Stimulated activated CD4-positive, alpha-beta T cell treated with anti-CD3 and anti-CD28 coated beads, Interleukin-1b, Interleukin-23, amount 100 ng/mL, for 48 hours (primary cell): ENCODE results near the gene ARMC9.
"Not testable (repeated sequence)": the region's sequence is repeated elsewhere in the genome, so short reads cannot be mapped to it uniquely, and the experiment has no call there.

Experiments
- DNase-seq: peaks from one replicate; pipeline ENCODE4 v3.0.0-alpha.2; 2020

ARMC9 gene

DNA sequence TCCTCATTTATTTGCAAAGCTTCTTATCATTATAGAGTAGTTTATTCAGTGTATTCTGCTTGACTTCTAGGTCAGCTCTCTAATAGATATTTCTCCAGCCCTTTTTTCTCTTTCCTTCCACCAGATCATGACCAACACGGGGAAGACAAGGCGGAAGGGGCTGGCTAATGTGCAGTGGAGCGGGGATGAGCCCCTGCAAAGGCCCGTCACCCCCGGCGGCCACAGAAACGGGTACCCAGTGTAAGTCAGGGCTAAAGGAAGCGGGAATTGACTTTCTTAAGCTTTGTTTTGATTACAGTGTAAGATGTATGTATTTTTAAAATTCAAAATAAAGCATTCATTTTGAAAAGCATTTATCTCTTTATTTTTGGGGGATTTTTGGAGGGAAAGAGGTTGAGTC lies 146.4 kb downstream of the ARMC9 start:
- no peak for DNase-seq

DNA sequence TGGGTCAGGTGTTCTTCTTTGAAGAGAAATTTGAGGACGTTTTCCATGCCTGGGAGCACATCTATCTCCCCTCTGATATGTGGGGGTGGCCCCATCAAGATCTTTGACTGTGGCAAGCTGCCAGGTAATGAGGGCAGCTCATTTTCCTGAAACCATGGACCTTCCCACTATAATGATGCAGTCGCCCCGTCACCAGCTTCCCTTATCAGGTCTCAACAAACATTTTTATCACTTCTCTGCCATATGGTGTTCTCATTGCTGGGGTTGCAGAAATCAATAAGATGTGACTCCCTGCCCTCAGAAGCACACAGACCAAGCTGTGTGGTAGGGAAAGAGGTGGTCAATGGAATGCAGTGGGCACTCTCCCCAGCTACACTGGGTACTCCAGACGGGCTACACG lies 148.7 kb downstream of the ARMC9 start:
- DNase-seq, result no peak

DNA sequence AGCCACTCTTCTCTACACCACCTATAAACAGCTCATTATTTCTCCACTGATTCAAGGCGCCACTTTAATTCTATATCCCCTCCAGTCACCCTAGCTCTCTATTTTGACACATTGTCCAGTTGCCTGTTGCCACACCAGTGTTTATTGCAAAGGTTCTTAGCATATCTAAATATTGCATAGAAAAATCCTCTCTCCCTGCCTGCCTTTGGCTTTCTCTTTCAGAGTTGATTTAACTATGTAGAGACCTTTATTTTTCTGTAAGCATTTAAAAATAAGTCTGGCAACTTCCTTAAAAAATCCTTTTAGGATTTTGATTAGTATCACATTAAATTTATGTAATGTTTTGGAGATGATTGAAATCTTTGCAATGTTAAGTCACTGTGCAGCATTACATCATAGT lies 149.2 kb downstream of the ARMC9 start:
- DNase-seq, result no peak

DNA sequence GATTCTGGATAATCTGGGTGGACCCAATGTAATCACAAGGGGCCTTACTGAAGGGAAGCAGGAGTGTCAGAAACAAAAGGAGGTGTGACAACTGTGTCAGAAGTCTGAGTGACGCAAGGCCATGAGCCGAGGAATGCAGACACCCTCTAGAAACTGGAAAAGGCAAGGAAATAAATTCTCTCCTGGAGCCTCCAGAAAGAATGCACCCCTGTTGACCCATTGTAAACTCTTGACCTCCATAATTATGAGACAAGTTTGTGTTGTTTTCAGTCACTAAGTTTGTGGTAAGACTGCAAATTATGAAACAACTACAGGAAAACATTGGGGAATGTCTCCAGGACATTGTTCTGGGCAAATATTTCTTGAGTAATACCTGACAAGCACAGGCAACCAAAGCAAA lies 149.7 kb downstream of the ARMC9 start:
- no peak for DNase-seq

DNA sequence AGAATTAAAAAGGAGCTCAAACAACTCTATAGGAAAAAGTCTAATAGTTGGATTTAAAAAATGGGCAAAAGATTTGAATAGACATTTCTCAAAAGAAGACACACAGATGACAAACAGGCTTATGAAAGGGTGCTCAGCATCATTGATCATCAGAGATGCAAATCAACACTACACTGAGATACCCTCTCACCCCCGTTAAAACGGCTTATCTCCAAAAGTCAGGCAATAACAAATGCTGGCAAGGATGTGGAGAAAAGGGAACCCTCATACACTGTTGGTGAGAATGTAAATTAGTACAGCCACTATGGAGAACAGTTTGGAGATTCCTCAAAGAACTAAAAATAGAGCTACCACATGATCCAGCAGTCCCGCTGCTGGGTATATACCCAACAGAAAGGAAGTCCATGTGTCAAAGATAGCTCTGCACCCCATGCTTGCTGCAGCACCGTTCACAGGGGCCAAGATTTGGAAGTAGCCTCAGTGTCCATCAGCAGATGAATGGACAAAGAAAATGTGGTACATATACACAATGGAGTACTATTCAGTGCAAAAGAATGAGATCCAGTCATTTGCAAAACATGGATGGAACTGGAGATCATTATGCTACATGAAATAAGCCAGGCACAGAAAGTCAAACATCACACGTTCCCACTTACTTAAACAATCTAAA lies 150.4 kb downstream of the ARMC9 start:
- no peak for DNase-seq

DNA sequence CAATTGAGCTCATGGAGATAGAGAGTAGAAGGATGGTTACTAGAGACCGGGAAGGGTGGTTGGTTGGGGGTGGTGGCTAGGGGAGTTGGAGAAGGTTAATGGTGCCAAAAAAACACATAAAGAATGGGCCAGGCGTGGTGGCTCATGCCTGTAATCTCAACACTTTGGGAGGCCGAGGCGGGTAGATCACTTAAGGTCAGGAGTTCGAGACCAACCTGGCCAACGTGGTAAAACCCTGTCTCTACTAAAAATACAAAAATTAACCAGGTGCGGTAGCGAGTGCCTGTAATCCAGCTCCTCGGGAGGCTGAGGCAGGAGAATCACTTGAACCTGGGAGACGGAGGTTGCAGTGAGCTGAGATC lies 150.9 kb downstream of the ARMC9 start:
- DNase-seq, result not testable (repeated sequence)

DNA sequence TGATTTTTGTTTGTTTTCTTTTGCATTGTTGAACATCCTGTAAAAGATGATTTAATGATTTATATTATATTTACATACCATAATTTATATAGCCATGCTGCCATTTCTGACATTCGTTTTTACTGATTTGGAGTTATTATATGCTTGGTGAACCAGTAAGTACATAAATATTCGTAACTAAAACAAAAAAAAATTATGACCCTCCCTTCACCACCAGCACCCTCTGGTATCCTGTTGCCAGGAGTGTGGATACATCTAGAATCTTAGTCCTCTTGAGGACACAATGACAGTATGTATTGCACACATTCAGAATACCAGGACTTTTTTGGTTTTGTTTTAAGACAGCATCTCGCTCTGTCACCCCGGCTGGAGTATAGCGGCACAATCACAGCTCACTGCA lies 153.2 kb downstream of the ARMC9 start:
- DNase-seq, result no peak

DNA sequence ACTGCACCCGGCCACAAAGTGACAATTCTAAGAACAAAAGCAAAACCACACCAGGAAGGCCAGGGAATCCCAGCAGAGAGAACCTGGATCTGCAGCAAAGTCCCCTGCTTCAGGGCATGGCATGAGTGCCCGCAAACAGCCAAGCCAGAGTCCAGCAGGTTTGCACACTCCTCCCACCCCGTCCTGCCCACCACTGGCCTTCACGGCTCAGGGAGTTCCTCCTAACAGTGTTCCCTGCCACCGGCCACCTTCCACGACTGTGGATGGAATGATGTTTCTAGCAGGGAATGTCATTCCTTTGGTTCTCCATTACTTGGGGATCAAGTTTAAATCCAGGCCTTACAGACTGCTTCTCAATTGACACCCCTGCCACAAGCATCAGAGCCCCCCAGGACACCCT lies 155.0 kb downstream of the ARMC9 start:
- no peak for DNase-seq

DNA sequence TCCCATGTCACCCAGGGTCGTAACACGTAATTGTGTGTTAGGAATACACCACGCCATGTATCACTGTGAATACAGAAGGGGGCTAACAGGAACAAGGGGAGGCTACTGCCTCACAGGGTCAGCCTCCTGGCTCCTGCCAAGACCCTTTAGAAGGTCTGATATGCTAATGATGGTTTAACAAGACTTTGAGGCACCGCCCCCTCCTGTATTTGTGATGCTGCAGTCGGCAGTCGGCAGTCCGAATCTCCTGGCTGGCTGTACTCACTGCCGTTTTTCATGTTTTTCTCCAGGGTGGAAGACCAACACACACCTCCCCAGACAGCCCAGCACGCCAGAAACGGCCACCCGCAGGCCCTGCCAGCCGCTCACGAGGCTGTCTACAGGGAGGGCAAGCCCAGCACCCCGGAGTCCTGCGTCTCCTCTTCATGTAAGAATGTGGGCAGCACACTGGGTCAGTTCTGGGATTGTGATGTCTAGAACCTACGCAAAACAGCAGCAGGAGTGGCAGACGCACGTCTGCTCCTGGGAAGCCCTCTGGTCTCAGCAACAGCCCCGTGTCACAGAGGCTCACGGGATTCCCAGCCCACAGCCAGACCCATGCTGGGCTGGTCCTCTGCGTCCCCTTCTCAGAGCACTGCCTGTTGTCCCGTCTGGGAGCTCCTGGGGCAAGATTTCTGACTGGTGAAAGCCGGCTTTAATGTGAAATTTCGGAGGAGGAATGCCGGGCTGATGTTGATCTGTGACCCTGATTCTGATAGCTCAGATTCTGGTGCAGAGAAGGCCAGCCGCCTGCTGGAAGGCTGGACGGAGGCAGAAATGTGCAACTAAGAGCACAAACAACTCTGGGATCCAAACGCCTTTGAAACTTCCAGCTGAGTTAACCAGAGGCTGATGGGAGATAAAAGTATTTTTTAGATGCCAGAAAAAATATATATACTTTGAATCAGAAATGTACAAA lies 157.4 kb downstream of the ARMC9 start:
- DNase-seq, result no peak

DNA sequence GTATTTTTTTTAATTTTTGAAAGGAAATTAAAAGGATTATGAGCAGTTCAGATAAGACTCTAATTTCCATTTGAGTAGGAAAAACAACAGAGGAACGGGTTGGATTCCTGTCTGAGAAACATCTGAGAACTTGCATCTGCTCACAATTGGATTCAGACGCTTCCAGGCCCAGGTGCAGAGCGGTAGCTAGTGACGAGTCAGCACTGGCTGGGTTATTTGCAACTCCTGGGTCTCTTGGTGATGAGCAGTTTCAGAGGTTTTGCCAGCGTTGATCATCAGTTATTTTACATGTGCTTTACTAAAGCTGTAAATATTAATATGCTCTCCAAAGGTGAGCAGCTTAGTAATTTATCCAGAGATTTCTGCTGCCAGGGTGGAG lies 158.0 kb downstream of the ARMC9 start:
- DNase-seq, result no peak

DNA sequence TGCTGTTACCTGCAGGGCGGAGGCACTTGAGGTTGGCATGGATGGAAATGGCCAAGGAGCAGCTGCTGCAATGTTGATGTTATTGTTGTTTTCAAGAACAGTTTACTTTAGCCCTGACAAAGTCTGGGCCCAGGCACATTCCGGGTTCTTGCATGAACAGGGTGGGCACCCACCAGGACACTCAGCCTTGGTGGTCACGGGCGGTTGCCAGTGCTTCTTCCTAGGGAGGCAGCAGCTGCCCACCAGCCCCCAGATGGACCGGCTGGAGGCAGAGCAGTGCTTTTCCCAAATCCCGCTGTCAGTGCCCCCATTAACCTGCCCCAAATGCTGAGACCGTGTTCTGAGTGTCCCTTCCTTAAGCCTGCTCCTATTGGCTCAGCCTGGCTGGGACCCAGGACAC lies 158.6 kb downstream of the ARMC9 start:
- DNase-seq, result no peak

DNA sequence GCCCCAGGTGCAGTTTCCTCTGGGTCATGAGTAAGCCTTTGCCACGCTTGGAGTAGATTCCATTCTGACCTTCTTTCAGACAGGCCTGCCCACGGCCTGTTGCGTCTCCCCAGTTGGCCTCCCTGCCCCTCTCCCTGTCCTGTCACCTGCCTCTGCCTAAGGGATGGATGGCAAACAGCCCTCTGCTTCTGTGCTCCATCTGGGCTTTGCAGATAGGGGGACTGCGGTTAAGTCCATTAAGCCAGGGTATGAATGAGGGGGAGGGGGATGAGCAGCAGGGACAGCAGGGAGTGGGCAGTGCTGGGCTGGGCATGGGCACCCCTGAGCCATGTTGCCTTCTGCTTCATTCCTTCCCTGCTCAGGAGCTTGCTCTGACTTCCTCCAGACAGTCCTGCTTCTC lies 159.5 kb downstream of the ARMC9 start:
- no peak for DNase-seq

DNA sequence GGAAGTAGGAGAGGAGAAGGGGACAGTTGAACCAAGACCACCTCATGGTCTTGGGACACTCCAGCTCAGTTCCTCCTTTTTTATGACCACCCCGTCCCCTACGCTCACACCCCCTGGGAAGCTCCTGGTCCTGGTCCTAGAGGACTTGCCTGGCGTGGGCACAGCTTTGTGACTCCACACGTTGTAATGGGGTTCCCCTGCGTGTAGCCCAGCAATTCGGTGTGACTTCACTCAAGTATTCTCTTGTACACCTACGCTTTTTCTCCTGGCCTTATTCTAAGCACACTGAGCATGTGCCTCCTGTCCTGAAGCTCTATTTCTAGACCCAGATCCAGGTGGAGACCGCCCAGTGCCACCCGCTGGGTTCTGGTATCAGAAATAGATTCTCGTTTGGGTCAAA lies 161.0 kb downstream of the ARMC9 start:
- DNase-seq, result no peak

DNA sequence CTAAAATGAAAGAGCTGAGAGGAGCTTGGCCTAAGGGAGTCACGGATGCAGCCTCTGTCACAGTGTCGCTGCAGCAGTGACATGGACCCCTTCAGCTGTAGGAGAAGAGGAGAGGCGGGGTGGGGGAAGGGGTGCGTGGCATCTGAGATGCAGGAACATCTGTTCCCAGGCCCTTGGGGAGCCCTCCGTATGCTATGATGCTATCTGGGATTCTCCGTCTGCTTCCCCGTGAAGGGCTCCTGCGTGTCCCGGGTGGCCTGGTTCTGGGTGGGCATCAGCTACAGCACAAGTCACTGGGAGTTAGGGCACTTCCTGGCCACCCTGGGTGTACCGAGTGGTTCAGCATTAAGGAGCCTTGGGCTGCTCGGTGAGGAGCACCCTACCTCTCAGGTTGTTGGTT lies 161.5 kb downstream of the ARMC9 start:
- no peak for DNase-seq

DNA sequence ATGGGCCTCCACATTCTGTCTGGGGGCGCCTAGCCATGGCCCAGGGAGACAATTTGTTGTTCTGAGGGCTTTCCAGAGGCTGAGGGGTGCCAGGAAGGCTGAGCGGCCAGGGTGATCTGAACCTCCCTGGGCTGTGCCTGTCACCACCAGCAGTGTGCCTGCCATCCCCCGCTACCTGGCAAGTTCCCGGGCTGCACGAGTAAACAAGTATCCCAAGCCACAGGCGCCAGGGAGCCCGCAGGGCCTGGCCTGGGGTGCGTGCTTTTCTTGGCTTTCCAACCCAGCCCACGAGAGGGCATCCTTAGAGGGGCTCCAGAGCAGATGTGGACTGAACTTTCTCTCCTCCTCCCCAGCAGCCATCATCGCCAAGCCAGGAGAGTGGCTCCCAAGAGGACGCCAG lies 162.0 kb downstream of the ARMC9 start:
- DNase-seq, result no peak

DNA sequence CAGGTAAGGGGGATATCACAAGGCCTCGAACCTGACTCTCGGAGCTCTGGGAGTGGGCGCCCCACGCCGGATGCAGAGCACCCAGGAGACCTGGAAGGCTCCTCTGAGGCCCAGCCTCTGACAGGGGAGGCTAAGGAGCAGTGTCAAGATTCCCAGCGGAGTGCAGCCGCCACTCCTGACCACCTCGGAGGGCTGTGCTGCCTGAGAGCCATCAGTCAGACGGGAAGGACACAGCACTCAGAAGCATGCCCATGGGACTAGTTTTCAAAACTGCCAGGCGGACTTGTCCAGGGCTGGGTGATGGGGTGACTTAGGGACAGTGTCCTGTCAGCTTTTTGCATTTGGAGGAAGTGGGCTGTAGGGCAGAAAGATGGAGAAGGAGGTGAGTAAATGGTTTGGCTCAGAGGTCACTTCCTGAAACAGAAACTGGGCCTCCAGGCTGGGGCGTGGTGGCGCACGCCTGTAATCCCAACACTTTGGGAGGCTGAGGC lies 162.5 kb downstream of the ARMC9 start:
- DNase-seq, result no peak

DNA sequence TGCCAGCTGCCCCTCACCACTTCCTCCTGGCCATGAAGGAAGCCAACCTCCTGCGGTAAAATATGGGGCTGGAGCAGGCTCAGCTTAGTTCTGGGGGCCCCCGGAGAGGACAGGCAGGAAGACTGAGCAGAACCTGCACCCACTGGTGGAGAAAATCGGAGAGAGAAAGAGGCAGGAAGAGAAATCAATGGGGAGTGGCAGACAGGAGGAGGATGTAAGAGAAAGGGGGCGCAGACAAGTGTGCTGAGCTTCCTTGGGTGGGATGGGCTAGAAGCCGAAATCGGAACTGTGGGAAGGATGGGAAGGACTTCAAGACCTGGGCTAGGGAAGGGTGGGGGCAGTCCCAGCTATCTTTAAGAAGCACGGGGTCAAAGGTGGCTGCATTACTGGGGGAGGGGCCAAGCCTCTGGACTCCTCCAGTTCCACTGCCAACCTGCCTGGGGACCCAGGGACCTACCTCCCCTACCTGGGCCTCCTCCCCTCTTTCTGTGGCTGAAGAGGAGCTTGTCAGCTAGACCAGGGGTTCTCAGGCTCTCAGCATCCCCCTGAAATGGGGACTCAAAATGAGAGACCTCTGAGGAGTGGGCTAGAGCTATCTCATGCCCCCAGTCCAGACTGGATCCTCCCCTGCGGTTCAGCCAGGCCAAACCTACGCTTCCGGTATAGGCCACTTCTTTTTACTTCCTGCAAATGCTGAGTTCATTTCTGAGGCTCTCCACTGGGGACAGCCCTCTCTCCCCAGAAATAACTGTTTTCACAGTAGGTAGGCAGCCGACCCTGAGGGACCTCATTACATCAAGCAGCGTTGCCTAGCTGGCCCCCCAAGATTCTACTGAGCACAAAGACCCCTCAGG lies 163.5 kb downstream of the ARMC9 start:
- no peak for DNase-seq

DNA sequence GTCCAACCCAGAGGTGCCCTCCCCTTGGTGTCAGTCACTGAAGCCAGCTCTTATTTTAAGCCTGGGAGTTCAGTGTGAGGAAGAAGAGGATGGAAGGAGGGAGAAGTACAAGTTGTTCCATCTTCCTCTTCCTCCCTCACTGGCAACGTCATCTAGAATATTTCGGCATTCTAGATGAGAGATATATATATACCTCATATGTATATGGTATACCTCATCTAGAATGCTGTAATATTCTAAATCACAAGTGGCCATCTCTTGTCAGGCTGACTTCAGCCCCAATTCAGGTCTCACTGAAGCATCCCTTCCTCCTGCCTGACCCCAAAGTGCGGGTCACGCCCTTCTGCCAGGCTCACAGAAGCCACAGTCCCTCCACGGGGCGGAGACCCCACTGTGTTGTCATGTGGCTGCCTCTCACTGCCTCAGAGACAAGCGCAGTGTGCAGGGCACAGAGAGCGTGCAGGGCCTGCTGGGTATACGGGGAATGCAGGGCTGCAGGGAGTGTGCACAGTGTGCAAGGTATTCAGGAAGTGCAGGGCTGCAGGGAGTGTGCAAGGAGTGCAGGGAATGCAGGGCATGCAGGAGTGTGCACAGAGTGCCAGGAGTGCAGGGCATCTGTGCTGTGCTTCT lies 164.2 kb downstream of the ARMC9 start:
- DNase-seq, result no peak

DNA sequence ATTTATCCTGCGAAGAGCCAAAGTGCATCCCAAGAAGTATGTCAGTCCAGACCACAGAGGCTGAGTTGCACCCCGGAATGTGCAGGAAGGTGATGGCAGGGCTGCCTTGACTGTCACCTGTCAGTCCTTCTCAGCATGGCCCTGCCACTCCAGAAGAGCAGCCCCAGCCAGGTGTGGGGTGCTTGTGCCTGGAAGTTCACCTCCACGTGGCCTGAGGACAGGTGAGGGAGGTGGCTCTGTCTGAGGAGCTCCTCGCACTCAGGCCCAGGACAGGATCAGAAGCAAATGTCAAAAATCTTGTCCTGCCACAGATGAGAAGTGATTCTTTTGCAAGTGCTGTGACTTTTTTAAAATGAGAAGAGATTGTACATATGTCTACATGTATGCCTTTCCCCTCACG lies 165.6 kb downstream of the ARMC9 start:
- DNase-seq, result no peak

DNA sequence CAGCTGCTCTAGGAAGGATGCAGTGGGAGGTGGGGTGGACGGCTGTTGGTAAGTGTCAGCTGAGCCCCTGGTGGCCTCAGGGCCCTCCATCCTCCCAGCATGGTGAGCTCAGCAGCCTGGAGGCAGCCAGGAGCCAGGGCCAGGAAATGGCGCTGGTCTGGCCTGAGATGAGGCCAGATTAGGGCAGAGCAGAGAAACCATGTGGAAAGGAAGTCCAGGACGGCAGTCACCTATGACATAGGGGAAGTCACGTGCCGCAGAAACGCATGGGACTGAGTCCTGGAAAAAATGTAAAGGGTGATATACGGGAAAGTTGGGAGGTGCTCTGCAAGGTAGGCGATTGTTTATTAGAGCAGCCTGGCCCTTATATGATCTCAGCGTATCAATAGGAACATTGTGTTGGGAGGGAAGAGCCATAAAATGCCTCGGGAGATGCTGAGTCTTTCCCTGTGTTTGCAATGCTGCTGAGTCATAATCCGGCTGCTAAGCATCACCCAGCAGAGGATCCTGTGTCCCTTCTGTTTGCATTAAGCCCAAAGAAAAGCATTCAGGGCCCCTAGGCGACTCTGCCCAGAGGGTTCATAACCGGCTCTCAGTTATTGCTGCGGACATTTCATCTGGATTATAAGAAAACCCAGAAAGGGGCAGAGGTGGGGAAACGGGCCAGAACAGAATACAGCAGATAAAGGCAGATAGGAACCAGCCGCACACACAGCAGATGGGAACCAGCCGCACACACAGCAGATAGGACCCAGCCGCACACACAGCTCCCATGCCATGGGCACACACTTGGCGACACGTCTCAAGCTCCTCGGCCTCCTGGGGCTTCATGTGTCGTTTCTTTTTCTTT lies 166.8 kb downstream of the ARMC9 start:
- DNase-seq, result no peak

DNA sequence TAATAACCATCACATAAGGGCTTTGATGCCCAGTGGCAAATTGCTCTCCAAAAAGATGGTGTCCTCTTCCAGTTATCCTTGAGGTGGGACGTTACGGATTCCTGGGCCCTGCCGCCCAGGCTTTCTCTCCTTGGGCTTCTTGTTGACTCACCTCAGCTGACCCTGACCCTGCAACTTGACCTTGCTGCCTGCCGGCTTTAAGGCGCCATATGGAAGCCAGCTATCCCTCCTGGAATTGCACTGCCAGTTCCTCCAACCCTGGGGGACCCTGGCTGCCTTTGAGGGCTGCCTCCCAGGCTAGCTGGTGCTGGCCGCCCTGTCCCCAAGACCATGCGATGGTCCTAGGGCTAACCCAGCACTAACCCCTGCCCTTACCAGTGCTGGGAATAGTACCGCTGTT lies 168.7 kb downstream of the ARMC9 start:
- DNase-seq, result no peak
